ENCODE results near the gene SSH2. TPM values are rescaled to one million over a fixed set of nuclear protein-coding genes. Genes with fewer than 3 reads are reported as not detected.

The SSH2 gene
- total RNA-seq, 1 experiment from 2014 or later: 45.1 TPM

DNA sequence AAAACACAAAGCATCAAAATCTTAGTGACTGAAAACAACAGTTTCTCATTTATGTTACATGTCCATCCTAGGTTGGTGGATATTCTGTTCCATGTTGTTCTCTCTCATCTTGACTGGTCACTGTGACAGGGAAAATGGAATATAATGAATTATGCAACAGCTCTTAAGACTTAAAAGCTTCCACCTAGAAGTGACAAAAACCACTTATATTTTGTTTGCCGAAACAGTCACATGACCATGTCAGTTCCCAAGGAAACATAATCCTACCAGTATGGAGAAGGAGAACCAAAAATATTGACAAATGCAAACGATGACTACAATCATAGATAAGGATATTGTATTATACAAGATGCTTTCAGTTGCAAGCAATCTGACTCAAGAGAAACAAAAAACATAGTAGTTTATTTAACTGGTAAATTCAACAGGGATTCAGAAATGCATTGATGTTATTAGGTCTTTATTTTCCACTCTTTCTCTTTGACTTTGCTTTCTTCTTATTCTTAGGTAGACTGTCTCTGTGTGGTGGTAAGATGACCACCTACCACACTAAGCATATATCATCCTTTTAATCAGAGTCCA lies 103.8 kb downstream of the SSH2 start:
- H3K9me2 ChIP-seq (ENCODE audit: insufficient read depth): no peaks in the 10 kb centered on the region
- no peak for TF ChIP-seq EZH2 (IDR thresholded peaks at IDR 0.05; ENCODE audit: low read depth)
- TF ChIP-seq, protein P1, sequence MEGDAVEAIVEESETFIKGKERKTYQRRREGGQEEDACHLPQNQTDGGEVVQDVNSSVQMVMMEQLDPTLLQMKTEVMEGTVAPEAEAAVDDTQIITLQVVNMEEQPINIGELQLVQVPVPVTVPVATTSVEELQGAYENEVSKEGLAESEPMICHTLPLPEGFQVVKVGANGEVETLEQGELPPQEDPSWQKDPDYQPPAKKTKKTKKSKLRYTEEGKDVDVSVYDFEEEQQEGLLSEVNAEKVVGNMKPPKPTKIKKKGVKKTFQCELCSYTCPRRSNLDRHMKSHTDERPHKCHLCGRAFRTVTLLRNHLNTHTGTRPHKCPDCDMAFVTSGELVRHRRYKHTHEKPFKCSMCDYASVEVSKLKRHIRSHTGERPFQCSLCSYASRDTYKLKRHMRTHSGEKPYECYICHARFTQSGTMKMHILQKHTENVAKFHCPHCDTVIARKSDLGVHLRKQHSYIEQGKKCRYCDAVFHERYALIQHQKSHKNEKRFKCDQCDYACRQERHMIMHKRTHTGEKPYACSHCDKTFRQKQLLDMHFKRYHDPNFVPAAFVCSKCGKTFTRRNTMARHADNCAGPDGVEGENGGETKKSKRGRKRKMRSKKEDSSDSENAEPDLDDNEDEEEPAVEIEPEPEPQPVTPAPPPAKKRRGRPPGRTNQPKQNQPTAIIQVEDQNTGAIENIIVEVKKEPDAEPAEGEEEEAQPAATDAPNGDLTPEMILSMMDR (conservative IDR thresholded peaks at IDR 0.05): no peak
- H3K9me3 ChIP-seq (ENCODE audit: insufficient read depth, low read depth): no peaks in the 10 kb centered on the region
- H3K4me2 ChIP-seq: peak overlapping the region; percentile 39
- H2AFZ ChIP-seq: no peak overlapping the region
- H3K27ac ChIP-seq: 0 out of 2 replicates have a peak overlapping the region, but pooled peaks have one; percentile 7
- ChIA-PET POLR2A (ENCODE audit: unreplicated experiment) (interaction anchor here (0.7 kb wide), 1 partner anchor 104 kb away, joined by 3 read pairs; the partner anchor contains the start of gene SSH2), CTCF (no interaction called here)
- no TSS peak for BruUV-seq (replicated peaks)
- peaks cover 22% of the 10 kb centered on the region for H3K4me1 ChIP-seq (replicated peaks; ENCODE audit: insufficient read depth)
- DNase-seq: no peak
- H3K79me2 ChIP-seq (ENCODE audit: low read depth): no peaks in the 10 kb centered on the region
- no peaks in the 10 kb centered on the region for H3K36me3 ChIP-seq (ENCODE audit: low read depth)
- intact Hi-C loops (cut with micrococcal nuclease; ENCODE audit: unreplicated experiment): no loop called here
- H3K4me3 ChIP-seq: no peak overlapping the region
- no peaks in the 10 kb centered on the region; the same call in 1 of the 2 replicates for H4K20me1 ChIP-seq (ENCODE audit: insufficient read depth)
- no peaks in the 10 kb centered on the region for H3K27me3 ChIP-seq (ENCODE audit: insufficient read depth, low read depth)
- peaks cover 3% of the 10 kb centered on the region; the same call in 1 of the 2 replicates for H3F3A ChIP-seq (ENCODE audit: insufficient read depth, low read depth)

DNA sequence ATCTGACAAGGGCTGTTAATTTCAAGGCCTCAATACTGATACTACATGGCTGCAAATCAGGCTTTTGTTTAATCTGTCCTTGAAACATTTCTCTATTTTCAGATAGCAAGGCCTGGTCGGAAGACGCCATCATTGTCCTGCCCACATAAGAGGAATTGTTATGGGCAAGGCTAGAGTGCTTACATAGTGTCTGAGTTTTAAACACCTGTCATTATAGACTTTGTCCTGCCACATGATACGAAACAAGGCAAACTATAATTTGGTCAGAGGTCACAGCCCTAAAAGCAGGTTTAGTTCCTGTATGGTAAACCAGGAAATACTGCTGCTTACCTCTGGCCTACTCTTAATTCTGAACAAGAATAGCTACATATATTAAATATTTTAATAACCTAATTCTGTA lies 104.4 kb downstream of the SSH2 start:
- no peaks in the 10 kb centered on the region; the same call in 1 of the 2 replicates for H4K20me1 ChIP-seq (ENCODE audit: insufficient read depth)
- POLR2A ChIA-PET (ENCODE audit: unreplicated experiment): interaction anchor here (0.7 kb wide), 1 partner anchor 104 kb away, joined by 3 read pairs; the partner anchor contains the start of gene SSH2
- intact Hi-C loops (cut with micrococcal nuclease; ENCODE audit: unreplicated experiment): no loop called here
- TF ChIP-seq, protein P1 (conservative IDR thresholded peaks at IDR 0.05): no peak
- BruUV-seq (replicated peaks): no TSS peak
- no peaks in the 10 kb centered on the region for H3K79me2 ChIP-seq (ENCODE audit: low read depth)
- no peak overlapping the region for H2AFZ ChIP-seq
- H3K27ac ChIP-seq: 0 out of 2 replicates have a peak overlapping the region, but pooled peaks have one; percentile 7
- CTCF ChIA-PET: no interaction called here
- H3K4me2 ChIP-seq: peak overlapping the region; percentile 39; the same call in 1 of the 2 replicates
- peaks cover 3% of the 10 kb centered on the region; the same call in 1 of the 2 replicates for H3F3A ChIP-seq (ENCODE audit: insufficient read depth, low read depth)
- peak in 1 of 2 experiments; percentile 44 for DNase-seq
- no peaks in the 10 kb centered on the region for H3K27me3 ChIP-seq (ENCODE audit: insufficient read depth, low read depth)
- no peaks in the 10 kb centered on the region for H3K36me3 ChIP-seq (ENCODE audit: low read depth)
- H3K4me1 ChIP-seq (replicated peaks; ENCODE audit: insufficient read depth): peaks cover 22% of the 10 kb centered on the region
- no peaks in the 10 kb centered on the region for H3K9me3 ChIP-seq (ENCODE audit: insufficient read depth, low read depth)
- H3K4me3 ChIP-seq: no peak overlapping the region
- H3K9me2 ChIP-seq (ENCODE audit: insufficient read depth): no peaks in the 10 kb centered on the region

DNA sequence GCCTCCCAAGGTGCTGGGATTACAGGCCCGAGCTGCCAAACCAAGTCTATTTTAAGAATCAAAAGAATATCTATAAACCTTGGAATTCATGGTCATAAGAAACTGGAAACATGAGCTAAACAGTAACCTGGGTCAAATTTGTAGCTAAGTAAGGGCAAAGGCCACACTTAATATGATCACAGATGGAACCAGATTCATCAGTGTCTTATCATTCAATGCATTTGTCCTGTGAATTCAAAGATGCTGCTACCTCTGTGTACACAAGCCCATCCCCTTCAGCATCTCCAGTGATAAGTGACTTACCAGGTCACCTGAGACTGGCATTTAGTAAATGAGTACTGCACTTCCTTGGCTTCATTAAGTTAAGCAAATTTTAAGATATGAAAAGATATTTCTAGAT lies 108.1 kb downstream of the SSH2 start:
- no peak for TF ChIP-seq EZH2 (IDR thresholded peaks at IDR 0.05; ENCODE audit: low read depth)
- TF ChIP-seq, protein P1 (conservative IDR thresholded peaks at IDR 0.05): no peak
- CTCF ChIA-PET: no interaction called here
- BruUV-seq (replicated peaks): no TSS peak

More for the DNA sequence above, 108.1 kb downstream of the SSH2 start:
- Histone ChIP-seq H4K20me1 (ENCODE audit: insufficient read depth) (no peaks in the 10 kb centered on the region; the same call in 1 of the 2 replicates), H3K4me1 (replicated peaks; ENCODE audit: insufficient read depth) (peaks cover 15% of the 10 kb centered on the region), H3F3A (ENCODE audit: insufficient read depth, low read depth) (0 out of 2 replicates have a peak, but pooled peaks cover 4% of the 10 kb centered on the region), H3K27ac (no peak overlapping the region), H2AFZ (no peak overlapping the region), H3K9me3 (ENCODE audit: insufficient read depth, low read depth) (no peaks in the 10 kb centered on the region), H3K79me2 (ENCODE audit: low read depth) (no peaks in the 10 kb centered on the region), H3K9me2 (ENCODE audit: insufficient read depth) (no peaks in the 10 kb centered on the region), H3K4me3 (no peak overlapping the region), H3K4me2 (no peak overlapping the region), H3K36me3 (ENCODE audit: low read depth) (no peaks in the 10 kb centered on the region), H3K27me3 (ENCODE audit: insufficient read depth, low read depth) (no peaks in the 10 kb centered on the region)
- intact Hi-C loops (cut with micrococcal nuclease; ENCODE audit: unreplicated experiment): no loop called here
- DNase-seq: no peak
- POLR2A ChIA-PET (ENCODE audit: unreplicated experiment): no interaction called here
